Panc1 (cell line): ENCODE measurements around the gene ALOX12B. TPM values are rescaled to one million over a fixed set of nuclear protein-coding genes. Genes with fewer than 3 reads are reported as not detected.

Experiments used
- ATAC-seq: fragments of 200-7000 bp; cut with Tn5 transposase; 2 replicates; pipeline ENCODE4 v1.9.1; 2020; ENCODE audit warnings: mild to moderate bottlenecking, moderate library complexity
- BruUV-seq: library from RNA; stranded (reverse); fragments of 400-500 nt; replicated peaks from 2 replicates; lab custom pipeline; 2021; lab: Mats Ljungman, UMichigan
- CTCF ChIA-PET: fragments of 300-600 bp; sonication (Branson Sonifier 250); formaldehyde crosslinking; loops from one replicate; lab custom pipeline; 2022; ENCODE audit warnings: antibody characterized with exemption; lab: Charles Lee
- POLR2A ChIA-PET: fragments of 300-600 bp; sonication (Branson Sonifier 250); formaldehyde crosslinking; loops from one replicate; lab custom pipeline; 2022; ENCODE audit warnings: antibody characterized with exemption; lab: Charles Lee
- DNase-seq: peaks from one replicate; pipeline ENCODE4 v3.0.0-alpha.2; 2010; ENCODE audit warnings: low read depth, low spot score
- H3K27ac ChIP-seq: 2 replicates; pipeline ENCODE4 v1.5.1; 2011; ENCODE audit warnings: mild to moderate bottlenecking, low read length, inconsistent platforms
- H3K27me3 ChIP-seq: fragments of 200-500 bp; sonication (Bioruptor generic); 2 replicates; pipeline ENCODE4 v1.6.0; 2014; ENCODE audit warnings: low read length, inconsistent platforms; ENCODE audit not compliant: control insufficient read depth, insufficient read depth
- H3K36me3 ChIP-seq: fragments of 200-500 bp; sonication (Bioruptor generic); 2 replicates; pipeline ENCODE4 v1.5.1; 2014; ENCODE audit warnings: inconsistent platforms, mild to moderate bottlenecking, low read length, moderate library complexity; ENCODE audit not compliant: control insufficient read depth, insufficient read depth
- H3K4me1 ChIP-seq: 2 replicates; pipeline ENCODE4 v1.5.1; 2011; ENCODE audit warnings: inconsistent platforms, mild to moderate bottlenecking, low read length, moderate library complexity; ENCODE audit not compliant: control insufficient read depth, insufficient read depth
- H3K4me3 ChIP-seq, 2 experiments: 2 replicates each; pipeline ENCODE4 v1.5.1; 2011 to 2012; ENCODE audit warnings: low read depth in 2 of 2, low read length in 2 of 2, mild to moderate bottlenecking in 2 of 2, inconsistent platforms in 1 of 2, moderate library complexity in 1 of 2
- H3K9me3 ChIP-seq: fragments of 200-500 bp; sonication (Bioruptor generic); 2 replicates; pipeline ENCODE4 v1.5.1; 2014; ENCODE audit warnings: low read depth, mild to moderate bottlenecking, inconsistent platforms, low read length, moderate library complexity; ENCODE audit not compliant: control insufficient read depth, insufficient read depth
- POLR2AphosphoS5 ChIP-seq: IDR thresholded peaks from 2 replicates; pipeline ENCODE4 v1.6.1; 2012; ENCODE audit warnings: mild to moderate bottlenecking, low read depth, low read length, moderate library complexity
- SIN3A ChIP-seq: IDR thresholded peaks from 2 replicates; pipeline ENCODE4 v1.6.1; 2012; ENCODE audit warnings: low read depth, mild to moderate bottlenecking, low read length, moderate library complexity, borderline replicate concordance; ENCODE audit not compliant: insufficient read depth
- TCF7L2 ChIP-seq: IDR thresholded peaks from 2 replicates; pipeline ENCODE4 v1.6.1; 2011; ENCODE audit warnings: mild to moderate bottlenecking, low read depth, low read length, inconsistent platforms
- in situ Hi-C: cut with HindIII; loops from 2 replicates; pipeline ENCODE4 v1.10.0; 2016; ENCODE audit warnings: low sequenced_read_pairs, low pct_unique_long_range_greater_than_20kb
- intact Hi-C: fragments of 100-400 bp; cut with micrococcal nuclease; formaldehyde crosslinking; loops from one replicate; pipeline ENCODE4 v1.10.0; 2022; ENCODE audit not compliant: unreplicated experiment
- total RNA-seq: library from RNA; stranded (reverse); gene quantifications from one replicate; pipeline ENCODE4 v1.2.1, GENCODE V29; 2021; ENCODE audit not compliant: unreplicated experiment
- TF ChIP-seq, protein P1 (sequence below), 2 experiments: IDR thresholded peaks; 2 replicates each; pipeline ENCODE4 v1.6.1; 2011 to 2012; ENCODE audit warnings: low read depth in 2 of 2, control low read depth in 1 of 2, low read length in 1 of 2, mild to moderate bottlenecking in 1 of 2, moderate library complexity in 1 of 2; ENCODE audit not compliant: insufficient read depth in 1 of 2
- TF ChIP-seq, protein P2 (sequence below): fragments of 450-650 bp; IDR thresholded peaks from 2 replicates; pipeline ENCODE4 v1.5.1; 2017; ENCODE audit warnings: mild to moderate bottlenecking

Gene ALOX12B
- total RNA-seq, 1 experiment from 2014 or later: not detected

GRCh38 chr17:8046929-8047768 is 40.4 kb downstream of the ALOX12B start:
- CTCF ChIA-PET: interaction anchor here (0.6 kb wide), 1 partner anchor 311 kb away, joined by 3 read pairs; no protein-coding TSS in a partner anchor
- no peak overlapping the region for H3K27ac ChIP-seq
- POLR2A ChIA-PET: no interaction called here

DNA sequence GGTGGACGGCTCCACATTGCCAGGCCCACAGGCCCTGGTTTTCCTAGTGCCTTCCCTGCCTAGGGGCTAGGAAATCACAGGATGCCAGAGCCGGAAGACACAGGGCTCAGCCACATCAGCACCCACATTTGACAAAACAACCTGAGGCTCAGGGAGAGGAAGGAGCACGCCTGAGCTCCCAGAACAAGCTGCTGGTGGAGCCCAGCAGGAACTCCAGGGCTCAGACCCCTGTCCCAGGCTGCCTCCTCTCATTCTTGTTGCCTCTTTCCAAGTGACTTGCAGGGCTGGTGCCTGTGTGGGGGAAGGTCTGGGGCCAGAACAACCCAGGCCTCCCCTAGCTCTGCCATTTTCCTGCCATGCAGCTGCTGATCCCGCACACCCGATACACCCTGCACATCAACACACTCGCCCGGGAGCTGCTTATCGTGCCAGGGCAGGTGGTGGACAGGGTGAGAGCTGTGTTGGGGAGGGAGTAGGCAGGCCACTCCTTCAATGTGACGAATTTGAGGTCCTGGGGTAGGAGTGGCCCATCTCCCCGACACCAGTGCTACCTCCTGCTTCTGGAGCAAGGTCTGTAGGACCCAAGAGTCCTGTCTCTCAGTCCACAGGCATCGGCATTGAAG is 41.1 kb downstream of the ALOX12B start:
- ChIA-PET CTCF (interaction anchor here (0.6 kb wide), 1 partner anchor 248 kb away, joined by 3 read pairs; no protein-coding TSS in a partner anchor), POLR2A (no interaction called here)
- in situ Hi-C loops: no loop called here
- no peak overlapping the region for H3K27ac ChIP-seq
- intact Hi-C loops: no loop called here
- H3K27me3 ChIP-seq: no peaks in the 10 kb centered on the region
- no peaks in the 10 kb centered on the region for H3K4me1 ChIP-seq
- H3K36me3 ChIP-seq: no peaks in the 10 kb centered on the region
- no peak overlapping the region for H3K4me3 ChIP-seq
- no TSS peak for BruUV-seq
- DNase-seq: no peak
- ATAC-seq: no peak
- no peaks in the 10 kb centered on the region for H3K9me3 ChIP-seq
- TF ChIP-seq POLR2AphosphoS5 (no peak), SIN3A (no peak), TCF7L2 (no peak)
- TF ChIP-seq, protein P1, sequence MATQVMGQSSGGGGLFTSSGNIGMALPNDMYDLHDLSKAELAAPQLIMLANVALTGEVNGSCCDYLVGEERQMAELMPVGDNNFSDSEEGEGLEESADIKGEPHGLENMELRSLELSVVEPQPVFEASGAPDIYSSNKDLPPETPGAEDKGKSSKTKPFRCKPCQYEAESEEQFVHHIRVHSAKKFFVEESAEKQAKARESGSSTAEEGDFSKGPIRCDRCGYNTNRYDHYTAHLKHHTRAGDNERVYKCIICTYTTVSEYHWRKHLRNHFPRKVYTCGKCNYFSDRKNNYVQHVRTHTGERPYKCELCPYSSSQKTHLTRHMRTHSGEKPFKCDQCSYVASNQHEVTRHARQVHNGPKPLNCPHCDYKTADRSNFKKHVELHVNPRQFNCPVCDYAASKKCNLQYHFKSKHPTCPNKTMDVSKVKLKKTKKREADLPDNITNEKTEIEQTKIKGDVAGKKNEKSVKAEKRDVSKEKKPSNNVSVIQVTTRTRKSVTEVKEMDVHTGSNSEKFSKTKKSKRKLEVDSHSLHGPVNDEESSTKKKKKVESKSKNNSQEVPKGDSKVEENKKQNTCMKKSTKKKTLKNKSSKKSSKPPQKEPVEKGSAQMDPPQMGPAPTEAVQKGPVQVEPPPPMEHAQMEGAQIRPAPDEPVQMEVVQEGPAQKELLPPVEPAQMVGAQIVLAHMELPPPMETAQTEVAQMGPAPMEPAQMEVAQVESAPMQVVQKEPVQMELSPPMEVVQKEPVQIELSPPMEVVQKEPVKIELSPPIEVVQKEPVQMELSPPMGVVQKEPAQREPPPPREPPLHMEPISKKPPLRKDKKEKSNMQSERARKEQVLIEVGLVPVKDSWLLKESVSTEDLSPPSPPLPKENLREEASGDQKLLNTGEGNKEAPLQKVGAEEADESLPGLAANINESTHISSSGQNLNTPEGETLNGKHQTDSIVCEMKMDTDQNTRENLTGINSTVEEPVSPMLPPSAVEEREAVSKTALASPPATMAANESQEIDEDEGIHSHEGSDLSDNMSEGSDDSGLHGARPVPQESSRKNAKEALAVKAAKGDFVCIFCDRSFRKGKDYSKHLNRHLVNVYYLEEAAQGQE (IDR thresholded peaks at IDR 0.05; ENCODE audit: insufficient read depth in 1 of 2, low read depth in 2 of 2, low read length in 1 of 2): no peak
- TF ChIP-seq, protein P2, sequence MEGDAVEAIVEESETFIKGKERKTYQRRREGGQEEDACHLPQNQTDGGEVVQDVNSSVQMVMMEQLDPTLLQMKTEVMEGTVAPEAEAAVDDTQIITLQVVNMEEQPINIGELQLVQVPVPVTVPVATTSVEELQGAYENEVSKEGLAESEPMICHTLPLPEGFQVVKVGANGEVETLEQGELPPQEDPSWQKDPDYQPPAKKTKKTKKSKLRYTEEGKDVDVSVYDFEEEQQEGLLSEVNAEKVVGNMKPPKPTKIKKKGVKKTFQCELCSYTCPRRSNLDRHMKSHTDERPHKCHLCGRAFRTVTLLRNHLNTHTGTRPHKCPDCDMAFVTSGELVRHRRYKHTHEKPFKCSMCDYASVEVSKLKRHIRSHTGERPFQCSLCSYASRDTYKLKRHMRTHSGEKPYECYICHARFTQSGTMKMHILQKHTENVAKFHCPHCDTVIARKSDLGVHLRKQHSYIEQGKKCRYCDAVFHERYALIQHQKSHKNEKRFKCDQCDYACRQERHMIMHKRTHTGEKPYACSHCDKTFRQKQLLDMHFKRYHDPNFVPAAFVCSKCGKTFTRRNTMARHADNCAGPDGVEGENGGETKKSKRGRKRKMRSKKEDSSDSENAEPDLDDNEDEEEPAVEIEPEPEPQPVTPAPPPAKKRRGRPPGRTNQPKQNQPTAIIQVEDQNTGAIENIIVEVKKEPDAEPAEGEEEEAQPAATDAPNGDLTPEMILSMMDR: no peak

More at GRCh38 chr17:8046929-8047768, 40.4 kb downstream of the ALOX12B start:
- in situ Hi-C loops (no loop called here), intact Hi-C loops (no loop called here)
- no TSS peak for BruUV-seq
- no peak for ATAC-seq
- DNase-seq: no peak
- H3K27me3 ChIP-seq: no peaks in the 10 kb centered on the region
- H3K9me3 ChIP-seq: no peaks in the 10 kb centered on the region
- no peak overlapping the region for H3K4me3 ChIP-seq
- TF ChIP-seq POLR2AphosphoS5 (no peak), TCF7L2 (no peak), SIN3A (no peak)
- TF ChIP-seq, protein P1 (IDR thresholded peaks at IDR 0.05; ENCODE audit: insufficient read depth in 1 of 2, low read depth in 2 of 2, low read length in 1 of 2): no peak
- TF ChIP-seq, protein P2: no peak
- H3K36me3 ChIP-seq: no peaks in the 10 kb centered on the region
- H3K4me1 ChIP-seq: no peaks in the 10 kb centered on the region
